Kidney (tissue), 14 donors: ENCODE data around the gene SLC6A3. TPM values are rescaled to one million over a fixed set of nuclear protein-coding genes. Genes with fewer than 3 reads are reported as not detected.

Experiments
- DNase-seq, 5 donors: peaks; one replicate each; pipeline ENCODE4 v3.0.0-alpha.2; 2013 to 2020
- FAIRE-seq: peaks from 2 replicates; lab custom pipeline; 2012; peaks lifted over from hg19 to GRCh38; lab: Jason Lieb, UNC
- H3K27ac ChIP-seq, 2 donors: one replicate each; pipeline ENCODE4 v1.7.0; 2013; ENCODE audit warnings: low read depth in 2 of 2, low read length in 2 of 2, inconsistent platforms in 1 of 2
- H3K27me3 ChIP-seq: one replicate; pipeline ENCODE4 v1.7.1; 2013; ENCODE audit warnings: low read length, inconsistent platforms; ENCODE audit not compliant: control insufficient read depth, insufficient read depth
- H3K36me3 ChIP-seq, 3 donors: one replicate each; pipeline versions ENCODE4 v1.7.0 to v1.7.1; 2013; ENCODE audit warnings: low read length in 3 of 3, control low read depth in 1 of 3, inconsistent platforms in 1 of 3; ENCODE audit not compliant: insufficient read depth in 3 of 3, control insufficient read depth in 2 of 3
- H3K4me1 ChIP-seq, 3 donors: one replicate each; pipeline versions ENCODE4 v1.7.0 to v1.7.1; 2013; ENCODE audit warnings: low read length in 3 of 3, inconsistent platforms in 1 of 3, low read depth in 1 of 3; ENCODE audit not compliant: control insufficient read depth in 2 of 3, insufficient read depth in 2 of 3
- H3K4me3 ChIP-seq, 3 donors: one replicate each; pipeline versions ENCODE4 v1.7.0 to v1.8.1; 2013; ENCODE audit warnings: low read length in 3 of 3, control low read depth in 1 of 3, inconsistent platforms in 1 of 3
- H3K9ac ChIP-seq, 3 donors: one replicate each; pipeline versions ENCODE4 v1.7.0 to v1.7.1; 2013; ENCODE audit warnings: low read length in 3 of 3, control low read depth in 1 of 3, inconsistent platforms in 1 of 3
- H3K9me3 ChIP-seq, 3 donors: one replicate each; pipeline versions ENCODE4 v1.7.0 to v1.7.1; 2013; ENCODE audit warnings: low read length in 3 of 3, control low read depth in 1 of 3, inconsistent platforms in 1 of 3; ENCODE audit not compliant: control insufficient read depth in 2 of 3, insufficient read depth in 1 of 3
- intact Hi-C: fragments of 100-400 bp; cut with DNase I; formaldehyde crosslinking; loops from one replicate; pipeline ENCODE4 v1.11.1; 2022
- polyA plus RNA-seq: library from polyadenylated mRNA; stranded (reverse); fragments of 350-450 nt; fragmentation: Illumina TruSeq; extraction: RNeasy Lipid Tissue Mini Kit (QIAGEN cat#74804); gene quantifications from one replicate; pipeline ENCODE4 v1.2.3, GENCODE V29; 2014; ENCODE audit warnings: low read depth, low replicate concordance; ENCODE audit not compliant: insufficient read depth
- total RNA-seq: library from RNA; stranded (reverse); fragmentation: NEBNext Ultra II Directional; extraction: Animal tissue kit (Norgen Biotek cat#: 25700); gene quantifications from one replicate; pipeline ENCODE4 v1.2.1, GENCODE V29; 2021
- TF ChIP-seq, protein P1 (sequence below): IDR thresholded peaks from 3 replicates; pipeline ENCODE4 v1.5.1; 2012; ENCODE audit warnings: mild to moderate bottlenecking, moderate library complexity, borderline replicate concordance; ENCODE audit not compliant: insufficient read depth; ENCODE audit errors: extremely low read depth
- donor health status: control.
- donor health status: control.
- donor health status: control.
- donor health status: control.
- donor health status: control.
- donor health status: DM: yes; HTN: yes; CAD: no.
- donor health status: Normal renal cell carcinoma (clear cell type).

Gene SLC6A3
- total and polyA plus RNA-seq, 2 donors from 2014 or later = 0.09 to 0.54 TPM

GRCh38 chr5:1376981-1377380 is 68.3 kb downstream of the SLC6A3 start:
- Histone ChIP-seq H3K27ac (no peak overlapping the region), H3K4me3 (no peak overlapping the region), H3K4me1 (no peaks in the 10 kb centered on the region), H3K9me3 (no peaks in the 10 kb centered on the region), H3K27me3 (no peaks in the 10 kb centered on the region), H3K9ac (no peak overlapping the region), H3K36me3 (no peaks in the 10 kb centered on the region)
- no peak for FAIRE-seq
- TF ChIP-seq, protein P1, sequence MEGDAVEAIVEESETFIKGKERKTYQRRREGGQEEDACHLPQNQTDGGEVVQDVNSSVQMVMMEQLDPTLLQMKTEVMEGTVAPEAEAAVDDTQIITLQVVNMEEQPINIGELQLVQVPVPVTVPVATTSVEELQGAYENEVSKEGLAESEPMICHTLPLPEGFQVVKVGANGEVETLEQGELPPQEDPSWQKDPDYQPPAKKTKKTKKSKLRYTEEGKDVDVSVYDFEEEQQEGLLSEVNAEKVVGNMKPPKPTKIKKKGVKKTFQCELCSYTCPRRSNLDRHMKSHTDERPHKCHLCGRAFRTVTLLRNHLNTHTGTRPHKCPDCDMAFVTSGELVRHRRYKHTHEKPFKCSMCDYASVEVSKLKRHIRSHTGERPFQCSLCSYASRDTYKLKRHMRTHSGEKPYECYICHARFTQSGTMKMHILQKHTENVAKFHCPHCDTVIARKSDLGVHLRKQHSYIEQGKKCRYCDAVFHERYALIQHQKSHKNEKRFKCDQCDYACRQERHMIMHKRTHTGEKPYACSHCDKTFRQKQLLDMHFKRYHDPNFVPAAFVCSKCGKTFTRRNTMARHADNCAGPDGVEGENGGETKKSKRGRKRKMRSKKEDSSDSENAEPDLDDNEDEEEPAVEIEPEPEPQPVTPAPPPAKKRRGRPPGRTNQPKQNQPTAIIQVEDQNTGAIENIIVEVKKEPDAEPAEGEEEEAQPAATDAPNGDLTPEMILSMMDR = no peak
- intact Hi-C loops = no loop called here
- DNase-seq = peak in 1 of 5 donors; percentile 24

DNA sequence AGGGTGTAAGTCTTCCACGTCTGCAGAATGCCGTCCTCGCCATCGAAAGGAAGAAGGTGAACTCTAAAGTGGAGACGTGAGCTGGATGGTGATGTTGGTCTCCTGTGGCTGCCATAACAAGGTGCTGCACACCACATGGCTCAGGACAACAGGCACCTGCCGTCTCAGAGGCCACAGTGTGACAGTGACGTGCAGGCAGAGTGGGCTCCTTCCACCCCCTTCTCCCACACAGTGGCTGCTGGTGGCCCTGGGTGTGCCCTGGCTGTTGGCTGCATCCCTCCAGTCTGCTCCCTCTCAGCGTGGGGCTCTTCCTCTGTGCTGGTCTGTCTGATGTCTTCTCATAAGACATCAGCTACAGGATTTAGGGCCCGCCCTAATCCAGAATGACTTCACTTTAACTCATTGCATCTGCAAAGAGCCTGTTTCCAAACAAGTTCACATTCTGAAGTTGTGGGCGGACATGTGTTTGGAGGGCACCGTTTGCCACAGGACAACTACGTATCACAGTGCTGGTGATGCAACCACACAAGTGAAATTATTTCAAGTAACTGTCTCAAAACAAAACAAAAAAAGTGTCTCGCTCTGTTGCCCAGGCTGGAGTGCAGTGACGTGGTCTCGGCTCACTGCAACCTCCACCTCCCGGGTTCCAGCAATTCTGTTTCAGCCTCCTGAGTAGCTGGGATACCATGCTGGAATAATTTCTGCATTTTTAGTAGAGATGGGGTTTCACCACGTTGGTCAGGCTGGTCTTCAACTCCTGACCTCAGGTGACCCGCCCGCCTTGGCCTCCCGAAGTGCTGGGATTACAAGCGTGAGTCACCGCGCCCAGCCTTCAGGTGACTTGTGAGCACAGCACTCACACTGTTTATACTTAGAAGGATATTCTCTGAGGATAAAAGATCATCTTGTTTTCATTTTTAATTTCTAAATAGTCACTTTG is 69.1 kb downstream of the SLC6A3 start:
- Histone ChIP-seq H3K36me3 (no peaks in the 10 kb centered on the region), H3K9me3 (no peaks in the 10 kb centered on the region), H3K4me3 (no peak overlapping the region), H3K27me3 (no peaks in the 10 kb centered on the region), H3K9ac (no peak overlapping the region), H3K27ac (no peak overlapping the region), H3K4me1 (no peaks in the 10 kb centered on the region)
- DNase-seq (peak in 1 of 5 donors; percentile 28), FAIRE-seq (no peak)
- TF ChIP-seq, protein P1 = no peak
- intact Hi-C loops = no loop called here

DNA sequence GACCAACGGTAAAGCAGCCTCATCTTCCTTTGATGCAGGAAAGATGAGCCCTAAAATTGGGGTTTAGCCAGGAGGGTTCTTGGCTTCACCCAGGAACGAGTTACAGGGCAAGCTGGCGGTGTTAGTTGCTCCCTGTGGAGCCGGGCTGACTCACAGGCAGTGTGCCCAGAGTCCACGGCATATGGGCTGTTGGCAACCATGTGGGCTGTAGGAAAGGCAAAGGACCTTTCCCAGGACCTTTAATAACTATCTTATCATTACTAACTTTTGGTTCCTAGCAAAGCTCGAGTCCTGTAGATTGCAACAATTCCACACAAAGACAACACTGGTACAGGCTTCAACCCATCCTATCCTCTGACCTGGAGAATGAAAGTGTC is 70.6 kb downstream of the SLC6A3 start:
- TF ChIP-seq, protein P1 = no peak
- H3K4me3 ChIP-seq = no peak overlapping the region
- H3K36me3 ChIP-seq = no peaks in the 10 kb centered on the region
- no peaks in the 10 kb centered on the region for H3K4me1 ChIP-seq
- no peaks in the 10 kb centered on the region for H3K27me3 ChIP-seq
- DNase-seq (no peak), FAIRE-seq (no peak)
- intact Hi-C loops = no loop called here
- H3K27ac ChIP-seq = no peak overlapping the region
- H3K9ac ChIP-seq = no peak overlapping the region
- H3K9me3 ChIP-seq = no peaks in the 10 kb centered on the region
